Loucy (cell line): ENCODE data around the gene GALNT9.

Source experiments
- H2AFZ ChIP-seq: fragments of 200-600 bp; sonication (generic); 2 replicates; pipeline ENCODE4 v1.6.0; 2016; ENCODE audit warnings: antibody characterized with exemption, mild to moderate bottlenecking, low read length, moderate library complexity
- H3F3A ChIP-seq: fragments of 200-600 bp; 2 replicates; pipeline ENCODE4 v1.6.0; 2016; ENCODE audit warnings: antibody characterized with exemption, low read depth, mild to moderate bottlenecking
- H3K27me3 ChIP-seq: fragments of 200-600 bp; sonication (generic); 2 replicates; pipeline ENCODE4 v1.6.1; 2014; ENCODE audit warnings: low read length, mild to moderate bottlenecking; ENCODE audit not compliant: insufficient read depth, poor library complexity, severe bottlenecking
- H3K36me3 ChIP-seq: fragments of 200-600 bp; sonication (generic); 2 replicates; pipeline ENCODE4 v1.6.1; 2016; ENCODE audit warnings: low read length; ENCODE audit not compliant: insufficient read depth
- H3K4me1 ChIP-seq: fragments of 200-600 bp; sonication (generic); 2 replicates; pipeline ENCODE4 v1.5.1; 2014; ENCODE audit warnings: low read length, mild to moderate bottlenecking; ENCODE audit not compliant: insufficient read depth, poor library complexity, severe bottlenecking
- H3K4me2 ChIP-seq: fragments of 200-600 bp; sonication (generic); 2 replicates; pipeline ENCODE4 v1.6.0; 2014; ENCODE audit warnings: antibody characterized with exemption, low read length, low read depth, mild to moderate bottlenecking; ENCODE audit not compliant: poor library complexity, severe bottlenecking
- H3K4me3 ChIP-seq: fragments of 200-600 bp; sonication (generic); 2 replicates; pipeline ENCODE4 v1.5.1; 2014; ENCODE audit warnings: low read length, mild to moderate bottlenecking, mixed read lengths; ENCODE audit not compliant: poor library complexity, severe bottlenecking
- H3K79me2 ChIP-seq: fragments of 200-600 bp; sonication (generic); 2 replicates; pipeline ENCODE4 v1.6.1; 2014; ENCODE audit warnings: low read length; ENCODE audit not compliant: insufficient read depth
- H3K9ac ChIP-seq: fragments of 200-600 bp; sonication (generic); 2 replicates; pipeline ENCODE4 v1.6.0; 2014; ENCODE audit warnings: mild to moderate bottlenecking, low read depth, low read length, moderate library complexity; ENCODE audit not compliant: poor library complexity, severe bottlenecking
- H3K9me2 ChIP-seq: fragments of 200-600 bp; sonication (generic); replicated peaks from 2 replicates; pipeline ENCODE4 v1.6.1; 2016; ENCODE audit warnings: low read depth, low read length, mixed read lengths
- H3K9me3 ChIP-seq: fragments of 200-600 bp; sonication (generic); 2 replicates; pipeline ENCODE4 v1.6.1; 2014; ENCODE audit warnings: mild to moderate bottlenecking, antibody characterized with exemption, low read length, low read depth; ENCODE audit not compliant: insufficient read depth
- H4K20me1 ChIP-seq: fragments of 200-600 bp; sonication (generic); 2 replicates; pipeline ENCODE4 v1.6.0; 2014; ENCODE audit warnings: antibody characterized with exemption, low read length, mild to moderate bottlenecking; ENCODE audit not compliant: insufficient read depth, poor library complexity, severe bottlenecking
- CTCF ChIP-seq: fragments of 200-600 bp; sonication (generic); conservative IDR thresholded peaks from 2 replicates; pipeline ENCODE4 v1.5.1; 2014; ENCODE audit warnings: mild to moderate bottlenecking, antibody characterized with exemption, low read length
- EZH2phosphoT487 ChIP-seq: fragments of 200-600 bp; IDR thresholded peaks from 2 replicates; pipeline ENCODE4 v1.6.1; 2018; ENCODE audit warnings: antibody characterized with exemption, mild to moderate bottlenecking, moderate library complexity, borderline replicate concordance

Gene GALNT9

GRCh38 chr12:132174015-132174838, 155.2 kb downstream of the GALNT9 start:
- Histone ChIP-seq H3K9me2 (no peaks in the 10 kb centered on the region), H3K4me2 (no peak overlapping the region), H3K9ac (no peak overlapping the region), H3F3A (peaks cover 3% of the 10 kb centered on the region; the same call in 1 of the 2 replicates), H3K4me3 (no peak overlapping the region), H4K20me1 (no peaks in the 10 kb centered on the region), H3K4me1 (peaks cover 24% of the 10 kb centered on the region), H3K9me3 (no peaks in the 10 kb centered on the region), H3K27me3 (no peaks in the 10 kb centered on the region), H3K79me2 (no peaks in the 10 kb centered on the region), H2AFZ (no peak overlapping the region), H3K36me3 (no peaks in the 10 kb centered on the region)
- TF ChIP-seq CTCF (no peak), EZH2phosphoT487 (no peak)

GRCh38 chr12:132173135-132174014, 156.0 kb downstream of the GALNT9 start:
- Histone ChIP-seq H4K20me1 (no peaks in the 10 kb centered on the region), H3F3A (peaks cover 3% of the 10 kb centered on the region; the same call in 1 of the 2 replicates), H3K4me3 (no peak overlapping the region), H3K9me2 (no peaks in the 10 kb centered on the region), H3K27me3 (no peaks in the 10 kb centered on the region), H3K9me3 (no peaks in the 10 kb centered on the region), H3K79me2 (no peaks in the 10 kb centered on the region), H3K4me2 (no peak overlapping the region), H3K4me1 (peaks cover 16% of the 10 kb centered on the region), H3K9ac (no peak overlapping the region), H3K36me3 (no peaks in the 10 kb centered on the region), H2AFZ (no peak overlapping the region)
- TF ChIP-seq CTCF (no peak), EZH2phosphoT487 (no peak)

- H3K4me1 ChIP-seq, result peaks cover 21% of the 10 kb centered on the region
- no peaks in the 10 kb centered on the region for H3K36me3 ChIP-seq
- H3K79me2 ChIP-seq, result no peaks in the 10 kb centered on the region
- H2AFZ ChIP-seq, result no peak overlapping the region
- H3K4me3 ChIP-seq, result no peak overlapping the region
- H4K20me1 ChIP-seq, result no peaks in the 10 kb centered on the region
- H3K4me2 ChIP-seq, result no peak overlapping the region
- H3K9me2 ChIP-seq, result no peaks in the 10 kb centered on the region
- TF ChIP-seq EZH2phosphoT487, result no peak
- no peak for TF ChIP-seq CTCF
- no peak overlapping the region for H3K9ac ChIP-seq
- H3K27me3 ChIP-seq, result no peaks in the 10 kb centered on the region
- H3F3A ChIP-seq, result peaks cover 3% of the 10 kb centered on the region; the same call in 1 of the 2 replicates
- no peaks in the 10 kb centered on the region for H3K9me3 ChIP-seq
These were observed 156.8 kb downstream of the GALNT9 start for GRCh38 chr12:132172619-132173018.
